Subcutaneous abdominal adipose tissue (tissue), 5 donors: ENCODE data around the gene MSANTD4.

Source experiments
- H3K27ac ChIP-seq: one replicate; pipeline ENCODE4 v1.7.0; 2013; ENCODE audit warnings: low read depth, mild to moderate bottlenecking, inconsistent platforms, low read length, moderate library complexity
- H3K27me3 ChIP-seq, 5 donors: one replicate each; pipeline ENCODE4 v1.7.0; 2013; ENCODE audit warnings: low read length in 5 of 5, inconsistent platforms in 1 of 5; ENCODE audit not compliant: control insufficient read depth in 5 of 5, insufficient read depth in 4 of 5
- H3K36me3 ChIP-seq, 5 donors: one replicate each; pipeline ENCODE4 v1.7.0; 2013; ENCODE audit warnings: low read length in 5 of 5; ENCODE audit not compliant: control insufficient read depth in 5 of 5, insufficient read depth in 5 of 5
- H3K4me1 ChIP-seq, 5 donors: one replicate each; pipeline ENCODE4 v1.7.0; 2013; ENCODE audit warnings: low read length in 5 of 5, mild to moderate bottlenecking in 3 of 5, moderate library complexity in 1 of 5; ENCODE audit not compliant: control insufficient read depth in 5 of 5, insufficient read depth in 5 of 5
- H3K4me3 ChIP-seq, 5 donors: one replicate each; pipeline ENCODE4 v1.7.0; 2013; ENCODE audit warnings: low read length in 5 of 5, low read depth in 1 of 5
- H3K9ac ChIP-seq, 5 donors: one replicate each; pipeline ENCODE4 v1.7.0; 2013; ENCODE audit warnings: low read length in 5 of 5, mild to moderate bottlenecking in 4 of 5, moderate library complexity in 3 of 5
- H3K9me3 ChIP-seq, 5 donors: one replicate each; pipeline ENCODE4 v1.7.0; 2013; ENCODE audit warnings: low read length in 5 of 5; ENCODE audit not compliant: control insufficient read depth in 5 of 5
- donor health status: healthy.
- donor health status: healthy.
- donor health status: healthy.
- donor health status: healthy.
- donor health status: healthy.

The MSANTD4 gene

DNA sequence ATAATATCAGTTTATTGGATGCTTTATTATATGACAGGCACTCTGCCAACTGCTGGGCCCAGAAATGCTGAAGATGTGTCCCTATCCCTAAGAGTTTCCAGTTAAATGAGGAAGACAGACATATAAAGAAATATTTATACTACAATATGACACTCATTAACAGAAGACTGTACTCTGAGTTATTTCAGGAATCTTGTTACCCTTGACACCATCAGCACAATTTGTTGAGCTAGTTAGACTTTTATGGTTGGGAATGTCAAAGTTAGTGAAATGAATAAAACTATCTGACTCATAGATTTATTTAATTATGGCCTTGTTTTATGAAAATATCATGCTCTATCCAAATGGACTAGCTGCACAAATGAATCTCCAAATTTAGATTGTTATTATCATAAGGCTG, 25.6 kb upstream of the MSANTD4 start:
- Histone ChIP-seq H3K4me1 (no peaks in the 10 kb centered on the region), H3K4me3 (no peak overlapping the region), H3K27me3 (no peaks in the 10 kb centered on the region), H3K9ac (no peak overlapping the region), H3K36me3 (no peaks in the 10 kb centered on the region), H3K27ac (no peak overlapping the region), H3K9me3 (no peaks in the 10 kb centered on the region)

DNA sequence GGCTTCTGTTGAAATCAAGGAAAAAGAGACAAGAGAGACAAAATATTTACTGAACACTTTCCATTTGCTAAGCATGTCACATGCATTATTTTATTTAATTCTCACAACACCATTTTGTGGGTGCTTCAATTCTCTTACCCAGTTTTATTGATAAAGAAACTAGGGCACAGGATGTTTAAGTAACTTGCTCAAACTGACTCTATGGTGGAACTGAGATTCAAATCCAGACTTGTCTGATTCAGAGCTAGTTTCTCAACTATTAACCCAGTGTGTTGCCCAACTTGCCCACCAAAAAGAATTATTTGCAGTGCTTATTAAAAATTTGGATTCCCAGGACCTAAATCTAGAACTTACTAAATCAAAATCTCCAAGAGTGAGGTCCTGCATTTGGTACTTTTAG, 21.5 kb upstream of the MSANTD4 start:
- no peaks in the 10 kb centered on the region for H3K4me1 ChIP-seq
- H3K4me3 ChIP-seq, result no peak overlapping the region
- H3K36me3 ChIP-seq, result no peaks in the 10 kb centered on the region
- no peaks in the 10 kb centered on the region for H3K27me3 ChIP-seq
- H3K9me3 ChIP-seq, result no peaks in the 10 kb centered on the region
- H3K9ac ChIP-seq, result no peak overlapping the region
- no peak overlapping the region for H3K27ac ChIP-seq

DNA sequence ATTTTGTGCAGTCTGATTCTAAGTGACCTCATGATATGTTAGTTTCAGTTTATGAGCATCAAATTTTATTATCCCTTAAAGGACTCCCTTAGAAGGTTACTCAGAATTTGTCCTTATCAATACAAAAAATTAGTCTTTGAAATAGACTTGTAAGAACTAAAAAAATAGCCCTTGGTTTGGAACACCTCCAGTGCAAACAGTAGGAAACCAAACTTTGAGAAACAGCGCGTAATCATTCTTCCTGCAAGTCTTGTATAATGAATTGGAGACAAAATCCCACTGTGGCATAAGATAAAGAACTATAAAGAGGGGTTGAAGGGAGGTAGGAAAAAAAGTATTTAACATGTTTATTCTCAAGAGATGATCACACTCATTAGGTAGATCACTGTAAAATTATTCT, 10.8 kb upstream of the MSANTD4 start:
- no peak overlapping the region for H3K4me3 ChIP-seq
- H3K9ac ChIP-seq, result no peak overlapping the region
- H3K27me3 ChIP-seq, result no peaks in the 10 kb centered on the region

DNA sequence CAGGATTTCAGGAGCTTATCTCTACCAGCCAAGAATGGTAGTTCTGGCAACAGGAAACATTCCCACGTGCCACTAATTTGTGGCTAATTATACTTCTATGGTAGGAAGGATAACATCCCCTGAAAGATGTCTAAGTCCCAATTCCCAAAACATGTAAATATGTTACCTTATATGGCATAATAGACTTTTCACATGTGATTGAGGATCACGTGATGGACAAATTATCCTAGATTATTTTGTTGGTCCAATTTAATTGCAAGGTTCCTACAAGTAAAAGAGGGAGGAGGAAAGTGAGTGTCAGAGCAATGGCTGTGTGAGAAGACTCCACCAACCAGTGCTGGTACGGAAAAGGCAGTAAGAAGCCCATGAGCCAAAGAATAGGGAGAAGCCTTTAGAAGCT, 9.9 kb upstream of the MSANTD4 start:
- no peaks in the 10 kb centered on the region for H3K9me3 ChIP-seq
- no peaks in the 10 kb centered on the region for H3K4me1 ChIP-seq
- H3K27ac ChIP-seq, result no peak overlapping the region
- no peak overlapping the region for H3K4me3 ChIP-seq
- no peak overlapping the region for H3K9ac ChIP-seq
- H3K27me3 ChIP-seq, result no peaks in the 10 kb centered on the region
- no peaks in the 10 kb centered on the region for H3K36me3 ChIP-seq

More for the DNA sequence above, 10.8 kb upstream of the MSANTD4 start:
- Histone ChIP-seq H3K36me3 (no peaks in the 10 kb centered on the region), H3K4me1 (no peaks in the 10 kb centered on the region), H3K9me3 (no peaks in the 10 kb centered on the region), H3K27ac (no peak overlapping the region)

DNA sequence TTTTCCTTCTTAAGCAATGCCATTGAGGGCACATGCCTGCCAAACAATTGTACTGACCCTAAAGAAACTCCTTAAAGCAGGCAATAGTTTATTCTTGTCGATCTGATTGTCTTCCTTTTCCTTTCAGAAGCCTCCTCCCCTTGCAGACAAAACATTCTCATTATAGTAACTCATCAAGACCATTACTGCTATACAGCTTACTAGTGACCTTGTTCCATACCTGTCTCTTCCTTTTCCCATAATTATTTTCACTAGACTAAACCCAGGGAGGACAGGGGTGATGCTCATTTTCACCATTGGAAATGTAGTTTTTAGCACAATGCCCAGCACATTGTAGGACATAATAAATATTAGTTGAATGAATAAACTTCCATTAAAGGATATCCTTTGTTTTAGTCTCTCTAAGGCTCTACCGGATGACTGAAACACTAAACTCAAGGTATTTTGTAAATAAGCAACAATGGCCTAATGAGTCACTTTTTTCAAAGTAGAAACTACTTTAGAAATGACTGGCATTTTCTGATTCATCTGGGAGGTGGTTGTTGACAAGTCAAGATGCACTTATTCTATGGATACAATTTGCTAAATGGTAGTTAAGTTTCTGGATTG, 9.3 kb upstream of the MSANTD4 start:
- Histone ChIP-seq H3K27ac (no peak overlapping the region), H3K4me1 (no peaks in the 10 kb centered on the region), H3K9me3 (no peaks in the 10 kb centered on the region), H3K9ac (no peak overlapping the region), H3K4me3 (no peak overlapping the region), H3K36me3 (no peaks in the 10 kb centered on the region), H3K27me3 (no peaks in the 10 kb centered on the region)

DNA sequence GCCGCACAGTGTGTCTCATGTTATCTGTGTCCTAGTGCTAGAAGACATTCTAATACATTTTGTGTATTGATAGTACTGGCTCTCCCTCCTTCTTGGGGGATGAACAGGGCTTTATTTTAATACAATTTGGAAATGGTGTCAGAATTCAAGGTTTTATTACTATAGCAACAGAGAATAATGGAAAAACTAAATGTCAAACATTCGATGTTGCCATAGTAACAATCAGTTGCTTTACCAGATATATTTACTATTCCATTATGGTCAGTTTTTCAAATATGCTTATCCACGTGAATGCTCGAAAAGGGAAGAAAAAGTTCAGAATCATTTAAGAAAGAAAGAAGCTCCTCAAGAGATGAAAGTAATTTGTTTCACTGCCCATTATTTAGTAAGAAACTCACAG, 8.6 kb upstream of the MSANTD4 start:
- H3K4me3 ChIP-seq, result no peak overlapping the region
- H3K36me3 ChIP-seq, result no peaks in the 10 kb centered on the region
- H3K27ac ChIP-seq, result no peak overlapping the region
- no peaks in the 10 kb centered on the region for H3K27me3 ChIP-seq
- H3K4me1 ChIP-seq, result no peaks in the 10 kb centered on the region
- H3K9ac ChIP-seq, result no peak overlapping the region
- no peaks in the 10 kb centered on the region for H3K9me3 ChIP-seq

DNA sequence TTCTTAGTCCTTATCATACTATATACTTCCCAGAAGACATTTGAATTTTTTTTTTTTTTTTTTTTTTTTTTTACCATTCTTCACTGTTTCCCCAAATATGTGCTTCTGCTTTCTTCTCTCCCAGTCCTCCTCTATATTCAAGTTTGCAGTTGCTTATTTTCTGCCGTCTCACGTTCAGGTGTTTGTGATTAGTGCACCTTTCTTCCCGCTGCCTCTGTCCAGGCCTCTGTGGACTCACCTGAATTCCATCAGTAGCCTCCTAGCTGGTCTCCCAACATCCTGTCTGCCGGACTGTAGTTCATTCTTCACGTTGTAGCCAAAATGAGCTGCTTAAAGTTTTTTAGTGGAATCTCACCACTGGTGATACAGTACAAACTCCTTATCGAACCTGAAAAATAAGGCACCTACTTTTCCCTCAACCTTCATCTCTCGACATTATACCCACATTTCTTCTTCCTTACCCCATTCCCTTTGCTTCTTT, 795 bp upstream of the MSANTD4 start:
- no peaks in the 10 kb centered on the region for H3K36me3 ChIP-seq
- no peaks in the 10 kb centered on the region for H3K27me3 ChIP-seq
- H3K4me3 ChIP-seq, result peak overlapping the region; percentile 83 to 99 (median 95)
- H3K4me1 ChIP-seq, result peaks cover 0 to 19% (median 19%) of the 10 kb centered on the region in 5 donors
- H3K9ac ChIP-seq, result peak overlapping the region in 1 of 5 donors; percentile 24
- no peaks in the 10 kb centered on the region for H3K9me3 ChIP-seq
- no peak overlapping the region for H3K27ac ChIP-seq

DNA sequence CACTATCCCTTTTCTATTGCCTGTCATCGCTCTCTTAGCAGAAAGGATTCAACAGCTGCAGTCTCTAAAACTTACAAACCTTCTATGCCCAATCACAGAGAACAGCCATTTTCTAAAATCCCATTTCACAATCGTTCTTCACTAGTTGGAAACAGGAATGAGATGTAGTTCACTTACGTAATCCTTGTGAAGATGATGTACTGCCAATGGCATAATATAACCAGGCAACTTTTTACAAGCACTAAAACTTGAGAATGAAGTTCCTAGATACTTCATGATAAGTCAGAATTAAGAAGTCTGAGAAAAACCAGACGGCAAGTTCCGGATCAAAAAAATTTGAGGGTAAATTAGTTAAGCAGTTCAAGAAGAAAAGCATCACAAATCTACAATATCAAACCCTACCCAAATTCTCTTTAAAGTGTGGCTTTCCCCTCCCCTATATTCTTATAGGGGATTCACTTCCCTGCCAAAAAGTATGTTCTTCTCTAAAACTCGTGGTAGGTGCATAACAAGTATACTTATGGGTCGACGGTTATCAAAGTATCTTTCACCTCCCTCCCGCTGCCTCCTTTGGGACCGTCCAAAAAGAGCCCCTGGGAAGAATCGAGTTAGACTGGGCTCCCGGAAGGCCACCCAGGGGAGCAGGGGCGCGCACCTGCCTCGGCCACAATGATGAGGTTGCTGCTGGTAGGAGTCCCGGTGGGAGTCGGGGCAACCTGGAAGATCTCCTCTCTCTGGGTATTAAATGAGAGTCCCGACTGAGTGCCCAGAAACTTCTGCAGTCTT, 666 bp downstream of the MSANTD4 start:
- H3K27ac ChIP-seq, result peak overlapping the region; percentile 75
- H3K4me1 ChIP-seq, result peaks cover 0 to 19% (median 19%) of the 10 kb centered on the region in 5 donors

DNA sequence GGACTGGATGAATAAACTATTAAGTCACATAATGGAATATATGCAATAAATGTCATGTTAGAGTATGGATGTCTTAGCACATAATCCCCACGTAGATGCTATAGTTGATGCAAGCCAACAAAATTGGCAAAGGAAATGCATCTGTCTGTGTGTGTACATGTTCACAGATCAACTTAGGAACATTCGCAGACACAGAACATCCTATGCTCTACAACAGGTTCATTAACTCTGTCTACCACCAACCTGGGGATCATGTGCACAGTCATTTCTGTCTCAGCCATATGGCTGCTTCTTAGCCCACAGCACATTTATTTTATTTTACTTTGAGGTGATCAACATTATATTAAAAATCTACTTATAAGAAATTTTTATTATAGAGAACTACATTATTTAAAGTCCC, 4.9 kb downstream of the MSANTD4 start:
- Histone ChIP-seq H3K9ac (no peak overlapping the region), H3K9me3 (no peaks in the 10 kb centered on the region), H3K27me3 (no peaks in the 10 kb centered on the region), H3K36me3 (no peaks in the 10 kb centered on the region), H3K4me3 (no peak overlapping the region), H3K4me1 (peaks cover 0 to 13% (median 13%) of the 10 kb centered on the region in 5 donors), H3K27ac (no peak overlapping the region)

More for the DNA sequence above, 666 bp downstream of the MSANTD4 start:
- Histone ChIP-seq H3K9ac (peak overlapping the region in 4 of 5 donors; percentile 80 to 90 (median 86)), H3K36me3 (no peaks in the 10 kb centered on the region), H3K4me3 (peak overlapping the region; percentile 68 to 99 (median 95)), H3K27me3 (no peaks in the 10 kb centered on the region), H3K9me3 (no peaks in the 10 kb centered on the region)

DNA sequence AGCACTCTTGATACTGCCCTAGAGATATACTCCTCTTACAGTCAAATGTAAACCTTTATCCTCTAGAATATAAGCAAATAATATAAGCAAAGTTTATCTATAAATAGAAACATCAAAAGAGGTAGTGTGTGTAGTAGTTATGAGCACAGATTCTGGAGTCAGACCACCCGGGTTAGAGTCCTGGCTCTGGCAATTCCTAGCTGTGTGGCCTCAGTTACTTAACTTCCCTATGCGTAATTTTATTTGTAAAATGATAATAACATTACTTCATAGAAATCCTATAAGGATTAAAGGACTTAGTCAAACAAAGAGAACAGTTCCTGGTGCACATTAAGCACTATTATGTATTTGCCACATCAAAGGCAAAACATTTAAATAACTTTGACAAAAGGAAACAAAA, 7.0 kb downstream of the MSANTD4 start:
- Histone ChIP-seq H3K9ac (no peak overlapping the region), H3K27ac (no peak overlapping the region), H3K4me1 (peaks cover 2 to 7% (median 4%) of the 10 kb centered on the region in 5 donors), H3K36me3 (peaks cover 7 to 8% (median 7%) of the 10 kb centered on the region in 5 donors), H3K4me3 (no peak overlapping the region), H3K9me3 (no peaks in the 10 kb centered on the region), H3K27me3 (no peaks in the 10 kb centered on the region)
